Activated naive CD4-positive, alpha-beta T cell treated with anti-CD3 and anti-CD28 coated beads, Interleukin-2, amount 10 ng/mL, durations not matched to agents 7 days and 5 days (primary cell): ENCODE data around the gene UBL4A.

Experiments
- CTCF ChIA-PET: fragments of 350-600 bp; sonication (Branson Sonifier 250); formaldehyde crosslinking; loops from one replicate; lab custom pipeline; 2021; ENCODE audit warnings: antibody characterized with exemption; lab: Charles Lee
- DNase-seq: peaks from one replicate; pipeline ENCODE4 v3.0.0-alpha.2; 2020
- H3K27ac Mint-ChIP-seq: one replicate; pipeline ENCODE4 v1.8.0; 2021; ENCODE audit warnings: mild to moderate bottlenecking, moderate library complexity, mixed read lengths
- H3K27me3 Mint-ChIP-seq: one replicate; pipeline ENCODE4 v1.8.0; 2021; ENCODE audit warnings: mild to moderate bottlenecking, mixed read lengths
- H3K36me3 Mint-ChIP-seq: one replicate; pipeline ENCODE4 v1.8.0; 2021; ENCODE audit warnings: mixed read lengths
- H3K4me1 Mint-ChIP-seq: one replicate; pipeline ENCODE4 v1.8.0; 2021; ENCODE audit warnings: mixed read lengths
- H3K4me3 Mint-ChIP-seq: one replicate; pipeline ENCODE4 v1.8.0; 2021; ENCODE audit warnings: mild to moderate bottlenecking, moderate library complexity, mixed read lengths
- H3K9me3 Mint-ChIP-seq: one replicate; pipeline ENCODE4 v1.8.0; 2021; ENCODE audit warnings: mixed read lengths

Gene UBL4A

GRCh38 chrX:154486396-154487207, at the start of gene UBL4A:
TSS of gene UBL4A (minus strand) at chrX:154486615. CDS start at chrX:154486584, 31 bp downstream.
- CTCF ChIA-PET, result interaction anchor here (0.7 to 1.4 kb wide), 3 partner anchors 27 to 114 kb away, joined by 3 read pairs; no protein-coding TSS in a partner anchor
- peaks cover 15% of the 10 kb centered on the region for H3K36me3 Mint-ChIP-seq
- H3K27ac Mint-ChIP-seq, result peak within 1 kb of the TSS; percentile 85
- peak; percentile 68 for DNase-seq
- H3K4me1 Mint-ChIP-seq, result peaks cover 40% of the 10 kb centered on the region
- H3K4me3 Mint-ChIP-seq, result peak within 1 kb of the TSS; percentile 76
- no peaks in the 10 kb centered on the region for H3K27me3 Mint-ChIP-seq
- no peaks in the 10 kb centered on the region for H3K9me3 Mint-ChIP-seq

GRCh38 chrX:154535892-154536291, 49.5 kb upstream of the UBL4A start:
- Mint-ChIP-seq H3K4me1 (peaks cover 13% of the 10 kb centered on the region), H3K4me3 (no peak overlapping the region), H3K27me3 (no peaks in the 10 kb centered on the region), H3K9me3 (no peaks in the 10 kb centered on the region), H3K27ac (no peak overlapping the region), H3K36me3 (peaks cover 16% of the 10 kb centered on the region)
- DNase-seq, result no peak
- CTCF ChIA-PET, result interaction anchor here (0.9 to 1.0 kb wide), 2 partner anchors 9 to 162 kb away, joined by 6 to 10 read pairs; partner anchors contain the start of gene FLNA

- CTCF ChIA-PET, result interaction anchor here (0.9 to 3.4 kb wide), 3 partner anchors 8 to 161 kb away, joined by 6 to 15 read pairs (median 10); partner anchors contain the start of gene FLNA
- peak overlapping the region; percentile 58 for H3K27ac Mint-ChIP-seq
Observed at GRCh38 chrX:154534526-154535322, 48.3 kb upstream of the UBL4A start.

GRCh38 chrX:154532690-154533089, 46.3 kb upstream of the UBL4A start:
- CTCF ChIA-PET, result interaction anchor here (3.4 kb wide), 1 partner anchor 159 kb away, joined by 15 read pairs; no protein-coding TSS in a partner anchor
- no peaks in the 10 kb centered on the region for H3K9me3 Mint-ChIP-seq
- peaks cover 10% of the 10 kb centered on the region for H3K4me1 Mint-ChIP-seq
- H3K27me3 Mint-ChIP-seq, result no peaks in the 10 kb centered on the region
- no peak for DNase-seq
- peaks cover 16% of the 10 kb centered on the region for H3K36me3 Mint-ChIP-seq
- H3K4me3 Mint-ChIP-seq, result no peak overlapping the region
- no peak overlapping the region for H3K27ac Mint-ChIP-seq

More at GRCh38 chrX:154534526-154535322, 48.3 kb upstream of the UBL4A start:
- Mint-ChIP-seq H3K27me3 (no peaks in the 10 kb centered on the region), H3K4me3 (no peak overlapping the region), H3K4me1 (peaks cover 13% of the 10 kb centered on the region), H3K9me3 (no peaks in the 10 kb centered on the region), H3K36me3 (peaks cover 17% of the 10 kb centered on the region)
- peak; percentile 89 for DNase-seq

GRCh38 chrX:154531626-154532025, 45.2 kb upstream of the UBL4A start:
- no peak for DNase-seq
- Mint-ChIP-seq H3K9me3 (no peaks in the 10 kb centered on the region), H3K36me3 (peaks cover 14% of the 10 kb centered on the region), H3K4me1 (peaks cover 17% of the 10 kb centered on the region), H3K4me3 (no peak overlapping the region), H3K27ac (no peak overlapping the region), H3K27me3 (no peaks in the 10 kb centered on the region)
- CTCF ChIA-PET, result interaction anchor here (0.6 to 3.4 kb wide), 2 partner anchors 44 to 158 kb away, joined by 3 to 15 read pairs; no protein-coding TSS in a partner anchor

GRCh38 chrX:154530286-154530685, 43.9 kb upstream of the UBL4A start:
- H3K9me3 Mint-ChIP-seq, result no peaks in the 10 kb centered on the region
- no peak overlapping the region for H3K27ac Mint-ChIP-seq
- DNase-seq, result no peak
- no peaks in the 10 kb centered on the region for H3K27me3 Mint-ChIP-seq
- H3K36me3 Mint-ChIP-seq, result peaks cover 14% of the 10 kb centered on the region
- peaks cover 31% of the 10 kb centered on the region for H3K4me1 Mint-ChIP-seq
- no peak overlapping the region for H3K4me3 Mint-ChIP-seq
- CTCF ChIA-PET, result no interaction called here

GRCh38 chrX:154529206-154529612, 42.8 kb upstream of the UBL4A start:
- CTCF ChIA-PET, result no interaction called here
- Mint-ChIP-seq H3K4me1 (peaks cover 31% of the 10 kb centered on the region), H3K27me3 (no peaks in the 10 kb centered on the region), H3K4me3 (no peak overlapping the region), H3K9me3 (no peaks in the 10 kb centered on the region), H3K36me3 (peaks cover 10% of the 10 kb centered on the region), H3K27ac (no peak overlapping the region)
- no peak for DNase-seq

- peak overlapping the region; percentile 81 for H3K27ac Mint-ChIP-seq
- peaks cover 31% of the 10 kb centered on the region for H3K4me1 Mint-ChIP-seq
- H3K4me3 Mint-ChIP-seq, result peak overlapping the region; percentile 3
- DNase-seq, result peak; percentile 79
- H3K36me3 Mint-ChIP-seq, result peaks cover 3% of the 10 kb centered on the region
- no peaks in the 10 kb centered on the region for H3K9me3 Mint-ChIP-seq
- H3K27me3 Mint-ChIP-seq, result no peaks in the 10 kb centered on the region
- CTCF ChIA-PET, result interaction anchor here (0.7 to 1.6 kb wide), 10 partner anchors 8 to 154 kb away, joined by 3 to 8 read pairs (median 4); partner anchors contain the start of genes DNASE1L1 and FAM3A
Observed at GRCh38 chrX:154526901-154527675, 40.7 kb upstream of the UBL4A start.

GRCh38 chrX:154525606-154526490, 39.4 kb upstream of the UBL4A start:
- no peak for DNase-seq
- peak overlapping the region; percentile 4 for H3K4me3 Mint-ChIP-seq
- peaks cover under 1% of the 10 kb centered on the region for H3K36me3 Mint-ChIP-seq
- no peaks in the 10 kb centered on the region for H3K9me3 Mint-ChIP-seq
- peak overlapping the region; percentile 67 for H3K27ac Mint-ChIP-seq
- CTCF ChIA-PET, result interaction anchor here (0.9 to 1.6 kb wide), 3 partner anchors 8 to 152 kb away, joined by 5 to 6 read pairs (median 5); no protein-coding TSS in a partner anchor
- H3K27me3 Mint-ChIP-seq, result no peaks in the 10 kb centered on the region
- peaks cover 31% of the 10 kb centered on the region for H3K4me1 Mint-ChIP-seq

- Mint-ChIP-seq H3K4me3 (no peak overlapping the region), H3K27ac (no peak overlapping the region), H3K27me3 (no peaks in the 10 kb centered on the region), H3K36me3 (no peaks in the 10 kb centered on the region), H3K4me1 (peaks cover 14% of the 10 kb centered on the region), H3K9me3 (no peaks in the 10 kb centered on the region)
- CTCF ChIA-PET, result no interaction called here
- DNase-seq, result no peak
Observed at GRCh38 chrX:154519389-154519788, 33.0 kb upstream of the UBL4A start.

GRCh38 chrX:154517101-154517781, 30.8 kb upstream of the UBL4A start:
- Mint-ChIP-seq H3K36me3 (peaks cover 5% of the 10 kb centered on the region), H3K4me3 (no peak overlapping the region), H3K9me3 (no peaks in the 10 kb centered on the region), H3K4me1 (peaks cover 27% of the 10 kb centered on the region), H3K27me3 (no peaks in the 10 kb centered on the region), H3K27ac (no peak overlapping the region)
- DNase-seq, result no peak
- CTCF ChIA-PET, result interaction anchor here (1.0 to 1.6 kb wide), 3 partner anchors 9 to 144 kb away, joined by 4 to 8 read pairs (median 5); no protein-coding TSS in a partner anchor

- peaks cover 32% of the 10 kb centered on the region for H3K4me1 Mint-ChIP-seq
- H3K36me3 Mint-ChIP-seq, result peaks cover 8% of the 10 kb centered on the region
- no peaks in the 10 kb centered on the region for H3K9me3 Mint-ChIP-seq
- CTCF ChIA-PET, result interaction anchor here (1.0 to 1.5 kb wide), 2 partner anchors 10 to 144 kb away, joined by 4 to 8 read pairs; no protein-coding TSS in a partner anchor
- DNase-seq, result peak; percentile 39
- peak overlapping the region; percentile 96 for H3K27ac Mint-ChIP-seq
- H3K27me3 Mint-ChIP-seq, result no peaks in the 10 kb centered on the region
- H3K4me3 Mint-ChIP-seq, result peak overlapping the region; percentile 77
Observed at GRCh38 chrX:154516656-154517100, 30.3 kb upstream of the UBL4A start.
